Neutrophil (primary cell): ENCODE measurements around the gene CDH20.

Source experiments
- H3K27ac ChIP-seq: fragments of 200-600 bp; sonication (generic); 2 replicates; pipeline ENCODE4 v1.5.1; 2016; ENCODE audit warnings: mild to moderate bottlenecking, moderate library complexity
- H3K27me3 ChIP-seq: fragments of 200-600 bp; sonication (generic); 2 replicates; pipeline ENCODE4 v1.6.0; 2016; ENCODE audit warnings: mild to moderate bottlenecking
- H3K36me3 ChIP-seq: fragments of 200-600 bp; sonication (generic); 2 replicates; pipeline ENCODE4 v1.5.1; 2017
- H3K4me1 ChIP-seq, 2 experiments: fragments of 200-600 bp in 1 of 2; sonication (generic) in 1 of 2; 1 replicate in 1 of 2; 2 replicates in 1 of 2; pipeline versions ENCODE4 v1.5.1 to v1.6.1; 2013 to 2016; ENCODE audit warnings: low read depth in 1 of 2, low read length in 1 of 2, mild to moderate bottlenecking in 1 of 2, moderate library complexity in 1 of 2; ENCODE audit not compliant: control insufficient read depth in 1 of 2, insufficient read depth in 1 of 2
- H3K4me3 ChIP-seq, 2 experiments: fragments of 200-600 bp in 1 of 2; sonication (generic) in 1 of 2; 1 replicate in 1 of 2; 2 replicates in 1 of 2; pipeline ENCODE4 v1.5.1; 2013 to 2016; ENCODE audit warnings: low read depth in 1 of 2, low read length in 1 of 2, mild to moderate bottlenecking in 1 of 2, moderate library complexity in 1 of 2
- H3K9me3 ChIP-seq: fragments of 200-600 bp; sonication (generic); 2 replicates; pipeline ENCODE4 v1.5.1; 2016
- TF ChIP-seq, protein P1 (sequence below): fragments of 200-600 bp; sonication (generic); IDR thresholded peaks from 2 replicates; pipeline ENCODE4 v1.5.1; 2016; ENCODE audit warnings: antibody characterized with exemption

CDH20 gene

DNA sequence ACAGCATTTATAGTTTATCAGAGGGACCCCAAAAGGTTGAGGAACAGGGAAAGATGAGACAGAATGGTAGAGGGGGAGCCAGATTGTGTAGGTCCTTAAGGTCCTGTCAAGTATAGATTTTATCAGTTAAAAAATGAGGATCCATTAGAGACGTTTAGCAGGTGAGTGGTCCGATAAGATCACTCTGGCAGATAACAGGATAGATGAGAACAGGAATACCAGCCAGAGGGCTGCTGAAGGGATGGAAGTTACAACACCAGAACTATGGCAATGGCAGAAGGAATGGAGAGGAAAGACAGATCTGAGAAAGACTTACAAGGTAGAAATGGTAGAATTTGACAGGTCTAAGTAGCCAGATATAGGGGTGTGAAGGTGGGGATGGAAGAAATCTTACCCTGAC, 141.7 kb downstream of the CDH20 start:
- TF ChIP-seq, protein P1, sequence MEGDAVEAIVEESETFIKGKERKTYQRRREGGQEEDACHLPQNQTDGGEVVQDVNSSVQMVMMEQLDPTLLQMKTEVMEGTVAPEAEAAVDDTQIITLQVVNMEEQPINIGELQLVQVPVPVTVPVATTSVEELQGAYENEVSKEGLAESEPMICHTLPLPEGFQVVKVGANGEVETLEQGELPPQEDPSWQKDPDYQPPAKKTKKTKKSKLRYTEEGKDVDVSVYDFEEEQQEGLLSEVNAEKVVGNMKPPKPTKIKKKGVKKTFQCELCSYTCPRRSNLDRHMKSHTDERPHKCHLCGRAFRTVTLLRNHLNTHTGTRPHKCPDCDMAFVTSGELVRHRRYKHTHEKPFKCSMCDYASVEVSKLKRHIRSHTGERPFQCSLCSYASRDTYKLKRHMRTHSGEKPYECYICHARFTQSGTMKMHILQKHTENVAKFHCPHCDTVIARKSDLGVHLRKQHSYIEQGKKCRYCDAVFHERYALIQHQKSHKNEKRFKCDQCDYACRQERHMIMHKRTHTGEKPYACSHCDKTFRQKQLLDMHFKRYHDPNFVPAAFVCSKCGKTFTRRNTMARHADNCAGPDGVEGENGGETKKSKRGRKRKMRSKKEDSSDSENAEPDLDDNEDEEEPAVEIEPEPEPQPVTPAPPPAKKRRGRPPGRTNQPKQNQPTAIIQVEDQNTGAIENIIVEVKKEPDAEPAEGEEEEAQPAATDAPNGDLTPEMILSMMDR: no peak
- Histone ChIP-seq H3K27me3 (no peaks in the 10 kb centered on the region), H3K36me3 (no peaks in the 10 kb centered on the region), H3K9me3 (no peaks in the 10 kb centered on the region), H3K27ac (no peak overlapping the region), H3K4me1 (no peaks in the 10 kb centered on the region), H3K4me3 (no peak overlapping the region)

DNA sequence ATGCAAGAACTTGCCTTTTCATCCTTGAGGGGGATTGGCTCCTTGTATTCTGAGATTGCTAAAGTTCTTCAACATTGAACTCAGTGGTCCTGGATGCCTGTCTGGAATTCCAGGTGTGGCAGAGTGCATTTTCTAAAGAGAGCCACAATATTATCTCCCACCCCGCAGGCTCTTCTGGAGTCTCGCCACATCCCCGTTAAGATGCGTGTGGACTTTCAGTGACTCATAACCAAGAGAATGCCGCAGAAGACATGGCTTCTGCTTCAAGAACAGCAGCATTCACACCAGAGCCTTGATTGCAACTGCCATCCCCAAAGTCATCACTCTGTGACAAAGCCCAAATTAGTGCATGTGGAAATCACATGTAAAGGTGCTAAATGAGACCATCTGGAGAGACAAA, 142.7 kb downstream of the CDH20 start:
- no peaks in the 10 kb centered on the region for H3K4me1 ChIP-seq
- no peaks in the 10 kb centered on the region for H3K27me3 ChIP-seq
- H3K4me3 ChIP-seq: no peak overlapping the region
- H3K27ac ChIP-seq: no peak overlapping the region
- TF ChIP-seq, protein P1: no peak
- no peaks in the 10 kb centered on the region for H3K9me3 ChIP-seq
- no peaks in the 10 kb centered on the region for H3K36me3 ChIP-seq

DNA sequence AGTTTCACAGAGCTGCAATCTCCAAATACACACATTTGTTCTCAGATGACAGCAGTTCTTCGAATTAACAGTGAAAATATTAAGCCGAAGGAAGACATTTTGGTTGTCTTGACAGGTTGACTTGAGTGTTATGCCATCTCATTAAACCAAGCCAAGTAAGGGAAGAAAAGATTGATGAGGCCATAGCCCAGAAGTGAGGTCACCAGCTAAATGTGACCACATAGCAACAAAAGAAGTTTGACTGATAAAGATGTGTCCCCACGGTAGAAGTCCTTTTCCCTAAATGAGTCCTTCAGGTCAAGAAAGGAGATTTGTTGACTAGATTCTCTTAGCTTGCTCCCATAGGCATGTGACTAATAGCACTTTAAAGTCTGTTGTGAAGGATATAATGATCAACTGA, 156.1 kb downstream of the CDH20 start:
- no peaks in the 10 kb centered on the region for H3K4me1 ChIP-seq
- TF ChIP-seq, protein P1: no peak
- no peaks in the 10 kb centered on the region for H3K27me3 ChIP-seq
- no peaks in the 10 kb centered on the region for H3K36me3 ChIP-seq
- no peaks in the 10 kb centered on the region for H3K9me3 ChIP-seq
- no peak overlapping the region for H3K27ac ChIP-seq
- H3K4me3 ChIP-seq: no peak overlapping the region

DNA sequence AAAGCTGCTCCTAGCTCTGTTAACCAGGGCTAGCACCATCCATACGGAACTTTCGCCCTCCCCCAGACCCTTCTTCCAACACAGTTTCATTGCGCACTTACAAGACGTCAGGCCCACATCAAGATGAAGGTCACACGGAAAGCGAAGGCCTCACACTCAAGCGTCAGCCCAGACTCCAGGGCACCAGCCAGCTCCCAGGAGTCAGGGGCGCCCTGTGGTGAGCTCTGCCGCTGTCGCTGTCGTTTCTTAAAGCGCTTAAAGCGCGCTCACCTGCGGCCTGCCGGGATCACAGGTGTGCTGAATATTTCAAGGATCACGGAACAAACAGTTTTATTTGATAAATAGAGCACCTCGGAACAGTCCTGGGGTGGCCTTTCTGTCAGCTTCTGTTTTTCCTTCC, 163.1 kb downstream of the CDH20 start:
- H3K27me3 ChIP-seq: no peaks in the 10 kb centered on the region

DNA sequence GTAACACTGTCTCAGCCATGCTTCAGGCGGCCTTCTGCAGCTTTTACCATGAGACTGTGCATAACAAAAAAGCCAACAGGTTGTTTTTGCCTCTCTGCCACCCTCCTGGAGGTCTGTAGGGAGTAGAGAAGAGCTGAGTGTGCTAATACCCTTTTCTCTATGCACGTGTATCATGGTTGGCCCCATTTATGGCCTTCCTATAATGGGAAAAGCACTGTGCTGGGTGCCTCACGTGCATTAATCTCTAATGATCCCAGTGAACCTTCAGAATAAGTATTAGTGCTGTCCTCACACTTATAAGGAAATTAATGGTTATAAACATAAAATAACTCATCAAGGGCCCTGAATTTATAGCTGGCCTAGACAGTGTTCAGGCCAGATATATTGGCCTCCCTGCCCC, 164.2 kb downstream of the CDH20 start:
- Histone ChIP-seq H3K36me3 (no peaks in the 10 kb centered on the region), H3K4me1 (no peaks in the 10 kb centered on the region), H3K4me3 (no peak overlapping the region), H3K9me3 (no peaks in the 10 kb centered on the region), H3K27me3 (no peaks in the 10 kb centered on the region), H3K27ac (no peak overlapping the region)
- TF ChIP-seq, protein P1: no peak

More for the DNA sequence above, 163.1 kb downstream of the CDH20 start:
- no peak overlapping the region for H3K27ac ChIP-seq
- no peaks in the 10 kb centered on the region for H3K36me3 ChIP-seq
- no peaks in the 10 kb centered on the region for H3K4me1 ChIP-seq
- no peak overlapping the region for H3K4me3 ChIP-seq
- TF ChIP-seq, protein P1: no peak
- H3K9me3 ChIP-seq: no peaks in the 10 kb centered on the region

DNA sequence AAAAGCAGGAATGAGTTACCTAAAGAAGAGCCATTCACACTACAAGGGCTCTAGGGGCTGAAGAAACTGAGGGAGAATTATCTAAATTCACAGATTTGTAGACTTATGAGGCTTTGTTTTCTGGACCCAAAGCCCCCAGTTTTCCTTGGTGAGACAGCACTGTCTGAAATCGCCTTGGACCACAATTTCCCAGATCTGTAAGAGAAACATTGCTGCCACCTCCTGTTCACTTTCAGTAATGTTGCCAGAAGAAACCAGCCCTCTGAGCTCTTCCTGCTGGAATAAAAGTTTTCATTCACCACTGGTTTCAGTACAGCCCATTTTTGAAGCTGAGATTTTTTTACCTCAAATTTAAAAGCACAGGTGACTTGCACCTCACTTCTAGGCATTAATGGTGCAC, 169.2 kb downstream of the CDH20 start:
- H3K27ac ChIP-seq: no peak overlapping the region
- H3K4me1 ChIP-seq: no peaks in the 10 kb centered on the region
- no peaks in the 10 kb centered on the region for H3K9me3 ChIP-seq
- no peak overlapping the region for H3K4me3 ChIP-seq
- no peaks in the 10 kb centered on the region for H3K36me3 ChIP-seq
- TF ChIP-seq, protein P1: no peak
- peaks cover 21% of the 10 kb centered on the region for H3K27me3 ChIP-seq
